ENCODE results near the gene GLIS1. TPM values are rescaled to one million over a fixed set of nuclear protein-coding genes. Genes with fewer than 3 reads are reported as not detected.

GLIS1 gene
- total RNA-seq, 2 donors from 2014 or later, result 0.20 to 0.22 TPM

GRCh38 chr1:53735261-53735660 is 3.7 kb downstream of the GLIS1 start:
- Histone ChIP-seq H3K4me1 (peaks cover 0 to 22% of the 10 kb centered on the region in 2 donors), H3K4me3 (no peak overlapping the region), H3K9me3 (no peaks in the 10 kb centered on the region), H3K27me3 (peaks cover 0 to 6% of the 10 kb centered on the region in 2 donors), H3K27ac (no peak overlapping the region), H3K36me3 (no peaks in the 10 kb centered on the region)
- DNase-seq (ENCODE audit: low spot score), result no peak
- no peak for TF ChIP-seq CTCF (IDR thresholded peaks at IDR 0.05)

GRCh38 chr1:53734650-53735211 is 4.2 kb downstream of the GLIS1 start:
- H3K27me3 ChIP-seq, result peaks cover 0 to 6% of the 10 kb centered on the region in 2 donors
- H3K4me1 ChIP-seq, result peaks cover 0 to 19% of the 10 kb centered on the region in 2 donors
- no peaks in the 10 kb centered on the region for H3K9me3 ChIP-seq
- no peaks in the 10 kb centered on the region for H3K36me3 ChIP-seq
- H3K4me3 ChIP-seq, result no peak overlapping the region
- TF ChIP-seq CTCF (IDR thresholded peaks at IDR 0.05), result no peak
- no peak overlapping the region for H3K27ac ChIP-seq
- DNase-seq (ENCODE audit: low spot score), result no peak

- peaks cover 0 to 13% of the 10 kb centered on the region in 2 donors for H3K4me1 ChIP-seq
- no peak for TF ChIP-seq CTCF (IDR thresholded peaks at IDR 0.05)
- H3K27me3 ChIP-seq, result peaks cover 0 to 6% of the 10 kb centered on the region in 2 donors
Observed at GRCh38 chr1:53733975-53734649, 4.9 kb downstream of the GLIS1 start.

GRCh38 chr1:53733447-53733931 is 5.5 kb downstream of the GLIS1 start:
- TF ChIP-seq CTCF (IDR thresholded peaks at IDR 0.05), result no peak
- H3K4me1 ChIP-seq, result peaks cover 0 to 9% of the 10 kb centered on the region in 2 donors

More at GRCh38 chr1:53733975-53734649, 4.9 kb downstream of the GLIS1 start:
- H3K9me3 ChIP-seq, result no peaks in the 10 kb centered on the region
- no peak for DNase-seq (ENCODE audit: low spot score)
- H3K27ac ChIP-seq, result no peak overlapping the region
- no peaks in the 10 kb centered on the region for H3K36me3 ChIP-seq
- no peak overlapping the region for H3K4me3 ChIP-seq

GRCh38 chr1:53732912-53733317 is 6.0 kb downstream of the GLIS1 start:
- peaks cover 0 to under 1% of the 10 kb centered on the region in 2 donors for H3K27me3 ChIP-seq
- DNase-seq (ENCODE audit: low spot score), result no peak
- no peaks in the 10 kb centered on the region for H3K36me3 ChIP-seq
- no peaks in the 10 kb centered on the region for H3K9me3 ChIP-seq
- H3K27ac ChIP-seq, result no peak overlapping the region
- peaks cover 0 to 4% of the 10 kb centered on the region in 2 donors for H3K4me1 ChIP-seq
- TF ChIP-seq CTCF (IDR thresholded peaks at IDR 0.05), result no peak
- no peak overlapping the region for H3K4me3 ChIP-seq

More at GRCh38 chr1:53733447-53733931, 5.5 kb downstream of the GLIS1 start:
- Histone ChIP-seq H3K4me3 (no peak overlapping the region), H3K27ac (no peak overlapping the region), H3K36me3 (no peaks in the 10 kb centered on the region), H3K9me3 (no peaks in the 10 kb centered on the region), H3K27me3 (peaks cover 0 to 6% of the 10 kb centered on the region in 2 donors)
- no peak for DNase-seq (ENCODE audit: low spot score)
